ENCODE measurements around the gene PARVG.

PARVG gene

GRCh38 chr22:44197271-44197670, 16.5 kb downstream of the PARVG start:
- no peak for DNase-seq

- no peak for DNase-seq
These were observed 18.4 kb downstream of the PARVG start for GRCh38 chr22:44199164-44199563.

GRCh38 chr22:44199866-44200265, 19.1 kb downstream of the PARVG start:
- no peak for DNase-seq

- no peak for DNase-seq
These were observed 19.7 kb downstream of the PARVG start for GRCh38 chr22:44200451-44200850.

GRCh38 chr22:44200855-44201550, 20.3 kb downstream of the PARVG start:
- DNase-seq, result no peak

GRCh38 chr22:44201665-44202064, 20.9 kb downstream of the PARVG start:
- DNase-seq, result no peak

GRCh38 chr22:44202261-44202789, 21.6 kb downstream of the PARVG start:
- no peak for DNase-seq

GRCh38 chr22:44203203-44203602, 22.5 kb downstream of the PARVG start:
- DNase-seq, result no peak

GRCh38 chr22:44204739-44205515, 24.2 kb downstream of the PARVG start:
- DNase-seq, result no peak

GRCh38 chr22:44205516-44206329, 25.0 kb downstream of the PARVG start:
- DNase-seq, result no peak

- no peak for DNase-seq
These were observed 25.6 kb downstream of the PARVG start for GRCh38 chr22:44206330-44206645.

- DNase-seq, result no peak
These were observed 26.0 kb downstream of the PARVG start for GRCh38 chr22:44206696-44207095.

GRCh38 chr22:44207173-44207980, 26.7 kb downstream of the PARVG start:
- DNase-seq, result no peak

GRCh38 chr22:44207981-44208317, 27.2 kb downstream of the PARVG start:
- no peak for DNase-seq

GRCh38 chr22:44209343-44209742, 28.6 kb downstream of the PARVG start:
- DNase-seq, result no peak

- no peak for DNase-seq
These were observed 30.0 kb downstream of the PARVG start for GRCh38 chr22:44210722-44211121.

GRCh38 chr22:44211256-44211945, 30.7 kb downstream of the PARVG start:
- no peak for DNase-seq

GRCh38 chr22:44211946-44212930, 31.5 kb downstream of the PARVG start:
- DNase-seq, result no peak

- no peak for DNase-seq
These were observed 32.2 kb downstream of the PARVG start for GRCh38 chr22:44212936-44213335.

GRCh38 chr22:44213489-44214043, 32.8 kb downstream of the PARVG start:
- no peak for DNase-seq

- DNase-seq, result no peak
These were observed 33.5 kb downstream of the PARVG start for GRCh38 chr22:44214187-44214586.

All from NCI-H187 (cell line).